PC-3 (cell line): ENCODE results near the gene SLC38A8. TPM values are rescaled to one million over a fixed set of nuclear protein-coding genes. Genes with fewer than 3 reads are reported as not detected.

Experiments
- ATAC-seq: fragments of 200-7000 bp; cut with Tn5 transposase; 2 replicates; pipeline ENCODE4 v1.9.1; 2020; ENCODE audit warnings: mild to moderate bottlenecking, moderate library complexity
- BruUV-seq: library from RNA; stranded (reverse); fragments of 400-500 nt; replicated peaks from 2 replicates; lab custom pipeline; 2021; lab: Mats Ljungman, UMichigan
- CTCF ChIA-PET: fragments of 300-600 bp; sonication (Branson Sonifier 250); formaldehyde crosslinking; loops from one replicate; lab custom pipeline; 2022; ENCODE audit warnings: antibody characterized with exemption; lab: Charles Lee
- POLR2A ChIA-PET: fragments of 300-600 bp; sonication (Branson Sonifier 250); formaldehyde crosslinking; loops from one replicate; lab custom pipeline; 2022; ENCODE audit warnings: antibody characterized with exemption; ENCODE audit not compliant: unreplicated experiment; lab: Charles Lee
- DNase-seq: peaks from one replicate; pipeline ENCODE4 v3.0.0-alpha.2; 2015
- H2AFZ ChIP-seq: fragments of 300-600 bp; sonication (generic); 2 replicates; pipeline ENCODE4 v1.6.0; 2016; ENCODE audit warnings: antibody characterized with exemption, low read length
- H3F3A ChIP-seq: fragments of 300-600 bp; sonication (generic); one replicate; pipeline ENCODE4 v1.6.0; 2017; ENCODE audit warnings: antibody characterized with exemption, low read length, control low read depth, mild to moderate bottlenecking; ENCODE audit not compliant: unreplicated experiment
- H3K27ac ChIP-seq: fragments of 300-600 bp; sonication (generic); 2 replicates; pipeline ENCODE4 v1.5.1; 2016; ENCODE audit warnings: mild to moderate bottlenecking, low read length
- H3K27me3 ChIP-seq: fragments of 300-600 bp; sonication (generic); 2 replicates; pipeline ENCODE4 v1.6.1; 2016; ENCODE audit warnings: low read length, mixed read lengths
- H3K36me3 ChIP-seq: fragments of 300-600 bp; sonication (generic); 2 replicates; pipeline ENCODE4 v1.6.1; 2016; ENCODE audit warnings: low read depth, mixed run types, low read length, mixed read lengths
- H3K4me1 ChIP-seq: fragments of 300-600 bp; sonication (generic); 2 replicates; pipeline ENCODE4 v1.5.1; 2016; ENCODE audit warnings: low read length; ENCODE audit not compliant: insufficient read depth
- H3K4me2 ChIP-seq: fragments of 300-600 bp; sonication (generic); 2 replicates; pipeline ENCODE4 v1.6.0; 2016; ENCODE audit warnings: low read length
- H3K4me3 ChIP-seq: fragments of 300-600 bp; sonication (generic); 2 replicates; pipeline ENCODE4 v1.5.1; 2016; ENCODE audit warnings: mild to moderate bottlenecking, low read length, mixed read lengths
- H3K79me2 ChIP-seq: fragments of 300-600 bp; sonication (generic); 2 replicates; pipeline ENCODE4 v1.6.1; 2017; ENCODE audit warnings: low read length, mixed read lengths
- H3K9ac ChIP-seq: fragments of 300-600 bp; sonication (generic); 2 replicates; pipeline ENCODE4 v1.6.0; 2016; ENCODE audit warnings: mild to moderate bottlenecking, low read length
- H3K9me2 ChIP-seq: fragments of 300-600 bp; sonication (generic); replicated peaks from 2 replicates; pipeline ENCODE4 v1.6.1; 2016; ENCODE audit warnings: mixed run types, low read length, mixed read lengths
- H3K9me3 ChIP-seq: fragments of 300-600 bp; sonication (generic); 2 replicates; pipeline ENCODE4 v1.6.1; 2016; ENCODE audit warnings: low read length, mixed read lengths
- H4K20me1 ChIP-seq: fragments of 300-600 bp; sonication (generic); 2 replicates; pipeline ENCODE4 v1.6.1; 2016; ENCODE audit warnings: low read length, mixed read lengths
- CTCF ChIP-seq: fragments of 300-600 bp; sonication (generic); conservative IDR thresholded peaks from 2 replicates; pipeline ENCODE4 v1.5.1; 2017; ENCODE audit warnings: antibody characterized with exemption, low read depth, mild to moderate bottlenecking, low read length
- EZH2 ChIP-seq: fragments of 300-600 bp; sonication (generic); IDR thresholded peaks from one replicate; pipeline ENCODE4 v1.6.1; 2017; ENCODE audit warnings: antibody characterized with exemption, mild to moderate bottlenecking, low read length; ENCODE audit not compliant: unreplicated experiment
- EZH2phosphoT487 ChIP-seq: fragments of 300-600 bp; sonication (generic); IDR thresholded peaks from 2 replicates; pipeline ENCODE4 v1.6.1; 2018; ENCODE audit warnings: mild to moderate bottlenecking, antibody characterized with exemption, low read length, borderline replicate concordance
- intact Hi-C: fragments of 100-400 bp; cut with micrococcal nuclease; formaldehyde crosslinking; loops from 2 replicates; pipeline ENCODE4 v1.9.0; 2023
- total RNA-seq: library from RNA; depleted of rRNA; stranded (reverse); fragments of >200 nt; gene quantifications from 2 replicates; pipeline ENCODE4 v1.2.3, GENCODE V29; 2014

Gene SLC38A8
- total RNA-seq, 1 experiment from 2014 or later: not detected

- H3F3A ChIP-seq: no peaks in the 10 kb centered on the region
- no TSS peak for BruUV-seq
- H3K9me3 ChIP-seq: no peaks in the 10 kb centered on the region
- H3K9ac ChIP-seq: no peak overlapping the region
- no peaks in the 10 kb centered on the region for H3K36me3 ChIP-seq
- H3K9me2 ChIP-seq: no peaks in the 10 kb centered on the region
- no peak overlapping the region for H3K4me3 ChIP-seq
- DNase-seq: no peak
- no peak overlapping the region for H3K27ac ChIP-seq
- H2AFZ ChIP-seq: no peak overlapping the region
- intact Hi-C loops: no loop called here
- ChIA-PET CTCF (no interaction called here), POLR2A (no interaction called here)
- no peak overlapping the region for H3K4me2 ChIP-seq
- ATAC-seq: no peak
- no peaks in the 10 kb centered on the region for H3K27me3 ChIP-seq
- no peaks in the 10 kb centered on the region for H4K20me1 ChIP-seq
- no peaks in the 10 kb centered on the region for H3K4me1 ChIP-seq
- H3K79me2 ChIP-seq: no peaks in the 10 kb centered on the region
- TF ChIP-seq EZH2phosphoT487 (no peak), EZH2 (no peak), CTCF (no peak)
These were observed 714 bp downstream of the SLC38A8 start for GRCh38 chr16:84041881-84042280.

- Histone ChIP-seq H3K79me2 (no peaks in the 10 kb centered on the region), H3K9me2 (no peaks in the 10 kb centered on the region), H3K36me3 (no peaks in the 10 kb centered on the region), H4K20me1 (no peaks in the 10 kb centered on the region), H3K9ac (no peak overlapping the region), H3K4me3 (no peak overlapping the region), H3K27me3 (no peaks in the 10 kb centered on the region), H3K4me1 (no peaks in the 10 kb centered on the region), H3K9me3 (no peaks in the 10 kb centered on the region), H3F3A (no peaks in the 10 kb centered on the region), H3K27ac (no peak overlapping the region), H2AFZ (no peak overlapping the region), H3K4me2 (no peak overlapping the region)
- intact Hi-C loops: no loop called here
- DNase-seq (no peak), ATAC-seq (no peak)
- ChIA-PET CTCF (no interaction called here), POLR2A (no interaction called here)
- no peak for TF ChIP-seq EZH2
- TF ChIP-seq CTCF: no peak
- no peak for TF ChIP-seq EZH2phosphoT487
- BruUV-seq: no TSS peak
These were observed 1.5 kb downstream of the SLC38A8 start for GRCh38 chr16:84040823-84041820.

- BruUV-seq: no TSS peak
- intact Hi-C loops: no loop called here
- Histone ChIP-seq H3K27me3 (no peaks in the 10 kb centered on the region), H3K27ac (no peak overlapping the region), H3K9ac (no peak overlapping the region), H3K4me2 (no peak overlapping the region), H3K9me2 (no peaks in the 10 kb centered on the region), H3K79me2 (no peaks in the 10 kb centered on the region), H3K4me3 (no peak overlapping the region), H3K9me3 (no peaks in the 10 kb centered on the region), H3F3A (no peaks in the 10 kb centered on the region), H2AFZ (no peak overlapping the region), H3K4me1 (no peaks in the 10 kb centered on the region), H4K20me1 (no peaks in the 10 kb centered on the region), H3K36me3 (no peaks in the 10 kb centered on the region)
- POLR2A ChIA-PET: no interaction called here
- CTCF ChIA-PET: no interaction called here
- no peak for TF ChIP-seq EZH2phosphoT487
- no peak for TF ChIP-seq EZH2
- ATAC-seq (no peak), DNase-seq (no peak)
These were observed 2.3 kb downstream of the SLC38A8 start for GRCh38 chr16:84040226-84040822.
